ENCODE results near the gene KDM1B. TPM values are rescaled to one million over a fixed set of nuclear protein-coding genes. Genes with fewer than 3 reads are reported as not detected.
A peak's percentile ranks its signal among the peaks of the same experiment; 100 is the strongest.

The KDM1B gene
- total RNA-seq, 2 donors from 2014 or later, result 8.4 to 8.7 TPM

GRCh38 chr6:18234564-18234963, 79.3 kb downstream of the KDM1B start:
- ATAC-seq, result no peak

GRCh38 chr6:18235524-18235923, 80.3 kb downstream of the KDM1B start:
- no peak for ATAC-seq
- Mint-ChIP-seq H3K27ac (no peak overlapping the region), H3K36me3 (ENCODE audit: low read depth) (peaks cover 16% of the 10 kb centered on the region), H3K4me3 (no peak overlapping the region), H3K4me1 (peaks cover 6% of the 10 kb centered on the region), H3K27me3 (no peaks in the 10 kb centered on the region)
- H3K9me3 ChIP-seq (ENCODE audit: control insufficient read depth, low read length, poor library complexity, severe bottlenecking), result peaks cover 3% of the 10 kb centered on the region
- no peak for DNase-seq

More at GRCh38 chr6:18234564-18234963, 79.3 kb downstream of the KDM1B start:
- Mint-ChIP-seq H3K27me3 (no peaks in the 10 kb centered on the region), H3K4me3 (no peak overlapping the region), H3K27ac (no peak overlapping the region), H3K36me3 (ENCODE audit: low read depth) (peaks cover 16% of the 10 kb centered on the region), H3K4me1 (peaks cover 6% of the 10 kb centered on the region)
- H3K9me3 ChIP-seq (ENCODE audit: control insufficient read depth, low read length, poor library complexity, severe bottlenecking), result peaks cover 3% of the 10 kb centered on the region
- no peak for DNase-seq

- H3K27ac Mint-ChIP-seq, result no peak overlapping the region
- no peaks in the 10 kb centered on the region for H3K27me3 Mint-ChIP-seq
- peaks cover 9% of the 10 kb centered on the region for H3K36me3 Mint-ChIP-seq (ENCODE audit: low read depth)
- no peak for DNase-seq
- ATAC-seq, result no peak
- no peak overlapping the region for H3K4me3 Mint-ChIP-seq
- H3K9me3 ChIP-seq (ENCODE audit: control insufficient read depth, low read length, poor library complexity, severe bottlenecking), result peaks cover 3% of the 10 kb centered on the region
- peaks cover 14% of the 10 kb centered on the region for H3K4me1 Mint-ChIP-seq
Measured at GRCh38 chr6:18237167-18237566, 81.9 kb downstream of the KDM1B start.

DNA sequence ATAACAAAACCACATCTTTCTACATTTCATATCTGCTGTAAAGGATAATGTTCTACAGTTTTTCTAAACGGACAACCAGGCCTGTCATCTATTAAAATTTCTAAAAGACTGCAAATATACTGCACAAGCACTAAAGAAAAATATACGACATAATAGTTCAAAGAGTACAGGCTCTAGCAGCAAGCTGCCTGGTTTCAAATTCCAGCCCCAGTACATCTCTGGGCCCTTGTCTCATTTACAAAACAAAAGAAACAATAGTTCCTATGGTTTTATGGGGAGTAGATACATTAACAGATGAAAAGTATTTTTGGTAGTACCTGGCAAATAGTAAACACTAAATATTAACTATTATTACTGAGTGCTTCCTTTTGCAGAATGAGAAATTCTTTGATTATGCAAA, 85.0 kb downstream of the KDM1B start:
- Mint-ChIP-seq H3K36me3 (ENCODE audit: low read depth) (peaks cover 8% of the 10 kb centered on the region), H3K4me1 (peaks cover 30% of the 10 kb centered on the region), H3K27ac (no peak overlapping the region), H3K27me3 (no peaks in the 10 kb centered on the region), H3K4me3 (no peak overlapping the region)
- peaks cover 2% of the 10 kb centered on the region for H3K9me3 ChIP-seq (ENCODE audit: control insufficient read depth, low read length, poor library complexity, severe bottlenecking)
- DNase-seq, result no peak
- no peak for ATAC-seq

DNA sequence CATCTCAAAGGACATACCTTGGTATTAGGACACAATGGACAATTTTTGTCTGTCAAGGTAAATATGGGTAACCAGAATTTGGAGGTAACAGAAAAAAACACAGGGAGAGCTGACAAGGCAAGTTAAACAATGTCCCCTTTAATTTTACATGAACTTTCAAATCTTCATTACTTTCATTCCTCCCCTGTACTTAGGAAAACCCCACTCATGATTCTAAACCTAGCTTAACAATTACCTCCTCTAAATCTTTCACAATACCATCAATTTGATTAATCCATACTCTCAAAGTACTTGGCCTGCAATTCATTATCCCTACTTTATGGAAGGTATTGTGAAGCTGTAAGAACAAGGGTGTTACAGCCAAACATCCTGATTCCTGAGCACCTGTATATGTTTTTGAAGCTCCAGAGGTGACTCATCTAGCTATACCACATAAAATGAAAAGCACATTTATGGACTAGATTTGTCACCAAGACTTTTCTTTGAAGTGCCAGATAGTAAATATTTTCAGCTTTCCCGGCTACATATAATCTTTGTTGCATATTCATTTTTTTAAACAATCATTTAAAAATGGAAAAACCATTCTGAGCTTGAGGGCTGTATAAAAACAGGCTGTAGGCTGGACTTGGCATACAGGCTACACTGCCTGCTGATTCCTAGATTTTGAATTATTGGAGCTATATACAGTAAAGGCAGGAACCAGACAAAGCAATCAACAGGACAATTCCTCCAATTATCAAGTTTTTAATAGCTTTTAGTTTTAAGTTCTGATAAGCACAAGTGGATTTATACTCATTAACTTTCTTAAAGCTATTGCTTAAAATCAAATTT, 86.2 kb downstream of the KDM1B start:
- no peaks in the 10 kb centered on the region for H3K27me3 Mint-ChIP-seq
- peaks cover 11% of the 10 kb centered on the region for H3K36me3 Mint-ChIP-seq (ENCODE audit: low read depth)
- no peaks in the 10 kb centered on the region for H3K9me3 ChIP-seq (ENCODE audit: control insufficient read depth, low read length, poor library complexity, severe bottlenecking)
- peak overlapping the region; percentile 53 for H3K27ac Mint-ChIP-seq
- DNase-seq, result no peak
- ATAC-seq, result peak; percentile 73
- no peak overlapping the region for H3K4me3 Mint-ChIP-seq
- H3K4me1 Mint-ChIP-seq, result peaks cover 34% of the 10 kb centered on the region

- ATAC-seq (no peak), DNase-seq (no peak)
- peaks cover 11% of the 10 kb centered on the region for H3K36me3 Mint-ChIP-seq (ENCODE audit: low read depth)
- no peak overlapping the region for H3K4me3 Mint-ChIP-seq
- no peaks in the 10 kb centered on the region for H3K9me3 ChIP-seq (ENCODE audit: control insufficient read depth, low read length, poor library complexity, severe bottlenecking)
- H3K27ac Mint-ChIP-seq, result peak overlapping the region; percentile 53
- H3K4me1 Mint-ChIP-seq, result peaks cover 34% of the 10 kb centered on the region
- no peaks in the 10 kb centered on the region for H3K27me3 Mint-ChIP-seq
Measured at GRCh38 chr6:18242062-18242851, 87.0 kb downstream of the KDM1B start.

- H3K36me3 Mint-ChIP-seq (ENCODE audit: low read depth), result peaks cover 11% of the 10 kb centered on the region
- peaks cover 32% of the 10 kb centered on the region for H3K4me1 Mint-ChIP-seq
- no peaks in the 10 kb centered on the region for H3K27me3 Mint-ChIP-seq
- DNase-seq (no peak), ATAC-seq (no peak)
- H3K4me3 Mint-ChIP-seq, result no peak overlapping the region
- H3K9me3 ChIP-seq (ENCODE audit: control insufficient read depth, low read length, poor library complexity, severe bottlenecking), result no peaks in the 10 kb centered on the region
- peak overlapping the region; percentile 34 for H3K27ac Mint-ChIP-seq
Measured at GRCh38 chr6:18243302-18243893, 88.2 kb downstream of the KDM1B start.

DNA sequence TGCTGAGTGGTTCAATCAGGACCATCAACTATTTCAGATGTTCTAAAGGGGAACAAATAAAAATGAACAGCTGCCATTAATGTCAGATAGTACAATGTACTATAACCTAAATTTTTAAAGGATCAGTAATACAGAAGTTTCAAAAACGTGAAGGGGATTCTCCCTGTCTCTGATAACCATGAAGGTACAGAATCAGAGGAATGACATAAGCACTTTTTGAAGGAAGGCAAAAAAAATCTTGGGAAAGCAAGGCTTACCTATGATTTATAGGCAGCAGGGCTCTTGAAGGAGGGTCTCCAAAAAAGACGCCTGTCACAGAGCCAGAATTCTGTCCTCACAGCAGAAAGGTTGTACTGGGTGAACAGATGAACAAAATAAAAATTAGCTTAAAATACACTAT, 89.0 kb downstream of the KDM1B start:
- no peaks in the 10 kb centered on the region for H3K9me3 ChIP-seq (ENCODE audit: control insufficient read depth, low read length, poor library complexity, severe bottlenecking)
- DNase-seq (no peak), ATAC-seq (no peak)
- H3K4me1 Mint-ChIP-seq, result peaks cover 36% of the 10 kb centered on the region
- no peaks in the 10 kb centered on the region for H3K27me3 Mint-ChIP-seq
- H3K36me3 Mint-ChIP-seq (ENCODE audit: low read depth), result peaks cover 14% of the 10 kb centered on the region
- no peak overlapping the region for H3K4me3 Mint-ChIP-seq
- peak overlapping the region; percentile 34 for H3K27ac Mint-ChIP-seq

DNA sequence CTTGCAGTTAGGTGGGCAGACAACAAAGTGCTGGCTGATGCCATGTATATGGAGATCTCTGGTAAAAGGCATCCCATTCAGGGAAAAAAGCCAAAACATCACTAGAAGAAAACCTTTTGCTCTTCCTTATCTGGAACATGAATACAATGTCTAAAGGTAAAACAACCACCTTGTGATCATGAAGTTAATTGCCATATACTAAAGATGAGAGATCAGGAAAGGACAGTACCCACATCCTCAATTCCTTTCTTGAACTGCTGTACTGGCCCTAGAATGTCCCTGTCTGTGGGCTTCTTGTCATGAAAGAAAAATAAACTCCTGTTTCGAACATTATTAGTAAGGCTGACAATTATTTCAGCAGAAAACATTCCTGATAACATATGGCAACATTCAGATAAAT, 89.9 kb downstream of the KDM1B start:
- no peaks in the 10 kb centered on the region for H3K9me3 ChIP-seq (ENCODE audit: control insufficient read depth, low read length, poor library complexity, severe bottlenecking)
- no peak for ATAC-seq
- H3K4me3 Mint-ChIP-seq, result no peak overlapping the region
- DNase-seq, result no peak
- H3K4me1 Mint-ChIP-seq, result peaks cover 39% of the 10 kb centered on the region
- no peaks in the 10 kb centered on the region for H3K27me3 Mint-ChIP-seq
- H3K27ac Mint-ChIP-seq, result peak overlapping the region; percentile 49
- peaks cover 14% of the 10 kb centered on the region for H3K36me3 Mint-ChIP-seq (ENCODE audit: low read depth)

DNA sequence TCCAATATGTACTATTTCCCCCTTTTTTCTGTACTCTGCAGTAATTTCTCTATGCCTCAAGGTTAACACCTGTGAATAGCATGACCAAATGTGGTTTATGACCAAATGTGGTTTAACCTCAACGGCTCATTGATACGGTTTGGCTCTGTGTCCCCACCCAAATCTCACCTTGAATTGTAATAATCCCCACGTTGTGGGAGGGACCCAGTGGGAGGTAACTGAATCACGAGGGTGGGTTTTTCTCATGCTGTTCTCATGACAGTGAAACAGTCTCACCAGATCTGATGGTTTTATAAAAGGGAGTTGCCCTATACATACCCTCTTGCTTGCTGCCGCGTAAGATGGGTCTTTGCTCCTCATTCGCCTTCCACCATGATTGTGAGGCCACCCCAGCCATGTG, 90.4 kb downstream of the KDM1B start:
- peak; percentile 46 for ATAC-seq
- Mint-ChIP-seq H3K4me1 (peaks cover 39% of the 10 kb centered on the region), H3K27ac (peak overlapping the region; percentile 49), H3K4me3 (no peak overlapping the region), H3K27me3 (no peaks in the 10 kb centered on the region), H3K36me3 (ENCODE audit: low read depth) (peaks cover 14% of the 10 kb centered on the region)
- DNase-seq, result no peak
- no peaks in the 10 kb centered on the region for H3K9me3 ChIP-seq (ENCODE audit: control insufficient read depth, low read length, poor library complexity, severe bottlenecking)

GRCh38 chr6:18246205-18246604, 91.0 kb downstream of the KDM1B start:
- no peaks in the 10 kb centered on the region for H3K9me3 ChIP-seq (ENCODE audit: control insufficient read depth, low read length, poor library complexity, severe bottlenecking)
- ATAC-seq (no peak), DNase-seq (no peak)
- Mint-ChIP-seq H3K4me3 (no peak overlapping the region), H3K36me3 (ENCODE audit: low read depth) (peaks cover 14% of the 10 kb centered on the region), H3K27me3 (no peaks in the 10 kb centered on the region), H3K27ac (peak overlapping the region; percentile 49), H3K4me1 (peaks cover 36% of the 10 kb centered on the region)

DNA sequence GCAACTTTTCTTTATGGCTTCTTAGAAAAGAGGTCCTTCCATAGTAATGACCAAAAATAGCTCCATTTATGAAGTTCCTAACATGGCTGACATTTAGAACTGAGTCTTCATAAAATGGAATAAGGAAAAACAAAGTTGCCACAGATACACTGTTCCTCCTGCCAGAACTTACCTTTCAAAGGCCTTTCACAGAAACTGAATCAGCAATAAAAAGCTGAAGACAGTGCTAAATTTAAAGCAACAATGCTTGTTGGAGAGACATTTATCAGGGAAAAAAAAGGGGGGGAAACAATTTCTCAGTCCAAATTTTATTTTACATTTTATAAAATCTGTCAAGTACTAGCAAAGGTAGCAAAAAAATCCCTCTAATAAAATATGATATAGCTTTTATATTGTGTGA, 91.8 kb downstream of the KDM1B start:
- H3K4me1 Mint-ChIP-seq, result peaks cover 38% of the 10 kb centered on the region
- H3K4me3 Mint-ChIP-seq, result no peak overlapping the region
- H3K27me3 Mint-ChIP-seq, result no peaks in the 10 kb centered on the region
- H3K9me3 ChIP-seq (ENCODE audit: control insufficient read depth, low read length, poor library complexity, severe bottlenecking), result no peaks in the 10 kb centered on the region
- H3K27ac Mint-ChIP-seq, result peak overlapping the region; percentile 49
- peaks cover 14% of the 10 kb centered on the region for H3K36me3 Mint-ChIP-seq (ENCODE audit: low read depth)
- DNase-seq (no peak), ATAC-seq (no peak)

DNA sequence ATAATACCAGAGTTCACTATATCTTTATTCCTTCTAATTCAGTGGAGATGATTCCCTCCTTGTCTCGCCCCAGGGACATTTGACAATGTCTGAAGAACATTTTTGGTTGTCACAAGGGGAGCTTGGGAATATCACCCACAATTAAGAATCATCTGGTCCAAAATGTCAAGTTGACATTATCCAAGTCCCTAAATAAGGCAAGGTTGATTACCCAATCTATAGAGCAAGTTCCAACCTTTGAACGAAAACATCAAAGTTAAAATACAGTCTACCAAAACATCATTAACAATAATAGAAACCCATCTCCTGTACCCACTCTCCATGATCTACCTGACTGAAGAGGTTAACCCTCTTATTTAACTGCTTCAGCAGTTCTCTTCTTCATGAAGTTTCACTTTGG, 93.5 kb downstream of the KDM1B start:
- DNase-seq, result no peak
- Mint-ChIP-seq H3K27me3 (no peaks in the 10 kb centered on the region), H3K27ac (peak overlapping the region; percentile 27), H3K4me1 (peaks cover 31% of the 10 kb centered on the region), H3K4me3 (no peak overlapping the region), H3K36me3 (ENCODE audit: low read depth) (peaks cover 10% of the 10 kb centered on the region)
- H3K9me3 ChIP-seq (ENCODE audit: control insufficient read depth, low read length, poor library complexity, severe bottlenecking), result no peaks in the 10 kb centered on the region
- no peak for ATAC-seq

All from T-helper 17 cell (primary cell).